NCI-H345 treated with DMSO at 0.1 percent for 48 hours (cell line): ENCODE results near the gene CCNQ.
"Not testable (repeated sequence)": the region's sequence is repeated elsewhere in the genome, so short reads cannot be mapped to it uniquely, and the experiment has no call there.

Source experiments
- DNase-seq: peaks from one replicate; lab custom pipeline; 2025; ENCODE audit not compliant: unreplicated experiment; lab: John Stamatoyannopoulos, UW

The CCNQ gene

GRCh38 chrX:153623310-153624029 is 24.5 kb upstream of the CCNQ start:
- no peak for DNase-seq

- no peak for DNase-seq
Measured at GRCh38 chrX:153622661-153623309, 23.8 kb upstream of the CCNQ start.

GRCh38 chrX:153621949-153622598 is 23.1 kb upstream of the CCNQ start:
- no peak for DNase-seq

GRCh38 chrX:153620576-153620975 is 21.6 kb upstream of the CCNQ start:
- DNase-seq: no peak

- no peak for DNase-seq
Measured at GRCh38 chrX:153614818-153615217, 15.9 kb upstream of the CCNQ start.

- no peak for DNase-seq
Measured at GRCh38 chrX:153612413-153612812, 13.5 kb upstream of the CCNQ start.

GRCh38 chrX:153611298-153612095 is 12.6 kb upstream of the CCNQ start:
- DNase-seq: no peak

- no peak for DNase-seq
Measured at GRCh38 chrX:153610836-153611213, 11.9 kb upstream of the CCNQ start.

- DNase-seq: no peak
Measured at GRCh38 chrX:153609917-153610835, 11.2 kb upstream of the CCNQ start.

- no peak for DNase-seq
Measured at GRCh38 chrX:153608806-153609205, 9.9 kb upstream of the CCNQ start.

GRCh38 chrX:153608376-153608775 is 9.4 kb upstream of the CCNQ start:
- DNase-seq: no peak

- DNase-seq: no peak
Measured at GRCh38 chrX:153606503-153606902, 7.6 kb upstream of the CCNQ start.

- DNase-seq: not testable (repeated sequence)
Measured at GRCh38 chrX:153604666-153605380, 5.9 kb upstream of the CCNQ start.

- no peak for DNase-seq
Measured at GRCh38 chrX:153603131-153603656, 4.3 kb upstream of the CCNQ start.

GRCh38 chrX:153602601-153603000 is 3.7 kb upstream of the CCNQ start:
- DNase-seq: no peak

GRCh38 chrX:153601511-153602110 is 2.7 kb upstream of the CCNQ start:
- DNase-seq: no peak

GRCh38 chrX:153600921-153601320 is 2.0 kb upstream of the CCNQ start:
- no peak for DNase-seq

- no peak for DNase-seq
Measured at GRCh38 chrX:153600032-153600373, 1.1 kb upstream of the CCNQ start.
